ENCODE results near the gene HHIPL1.

DNA sequence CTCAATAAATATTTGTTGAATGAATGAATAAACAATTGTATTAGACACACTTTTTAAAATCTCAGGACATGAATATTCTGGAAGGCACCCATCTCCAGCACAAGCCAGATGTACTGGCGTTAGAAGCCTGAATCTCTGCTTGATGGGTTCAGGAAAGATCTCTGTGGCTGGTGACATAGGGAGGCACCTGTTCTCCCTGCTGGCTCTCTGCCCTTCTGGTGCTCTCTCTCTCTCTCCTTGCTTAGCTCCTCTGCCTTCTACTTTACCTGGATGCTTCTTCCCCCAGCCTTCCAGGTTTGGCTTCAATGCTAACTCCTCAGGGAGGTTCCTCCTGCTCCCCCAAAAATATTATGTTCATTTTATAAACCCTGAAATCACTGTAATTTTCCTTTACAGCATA, 40.7 kb downstream of the HHIPL1 start:
- TF ChIP-seq, protein P1, sequence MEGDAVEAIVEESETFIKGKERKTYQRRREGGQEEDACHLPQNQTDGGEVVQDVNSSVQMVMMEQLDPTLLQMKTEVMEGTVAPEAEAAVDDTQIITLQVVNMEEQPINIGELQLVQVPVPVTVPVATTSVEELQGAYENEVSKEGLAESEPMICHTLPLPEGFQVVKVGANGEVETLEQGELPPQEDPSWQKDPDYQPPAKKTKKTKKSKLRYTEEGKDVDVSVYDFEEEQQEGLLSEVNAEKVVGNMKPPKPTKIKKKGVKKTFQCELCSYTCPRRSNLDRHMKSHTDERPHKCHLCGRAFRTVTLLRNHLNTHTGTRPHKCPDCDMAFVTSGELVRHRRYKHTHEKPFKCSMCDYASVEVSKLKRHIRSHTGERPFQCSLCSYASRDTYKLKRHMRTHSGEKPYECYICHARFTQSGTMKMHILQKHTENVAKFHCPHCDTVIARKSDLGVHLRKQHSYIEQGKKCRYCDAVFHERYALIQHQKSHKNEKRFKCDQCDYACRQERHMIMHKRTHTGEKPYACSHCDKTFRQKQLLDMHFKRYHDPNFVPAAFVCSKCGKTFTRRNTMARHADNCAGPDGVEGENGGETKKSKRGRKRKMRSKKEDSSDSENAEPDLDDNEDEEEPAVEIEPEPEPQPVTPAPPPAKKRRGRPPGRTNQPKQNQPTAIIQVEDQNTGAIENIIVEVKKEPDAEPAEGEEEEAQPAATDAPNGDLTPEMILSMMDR (IDR thresholded peaks at IDR 0.05): no peak
- no peak for TF ChIP-seq POLR2AphosphoS5 (IDR thresholded peaks at IDR 0.05; ENCODE audit: low read depth, low read length)
